GM12892 (cell line): Measurements from ENCODE around the gene B9D1.

Experiments
- POLR2A ChIP-seq: IDR thresholded peaks from 2 replicates; pipeline ENCODE4 v1.6.1; 2011; ENCODE audit warnings: low read depth, low read length, control low read depth
- TAF1 ChIP-seq: IDR thresholded peaks from 2 replicates; pipeline ENCODE4 v1.6.1; 2011; ENCODE audit warnings: low read depth, mild to moderate bottlenecking, control low read depth, low read length, borderline replicate concordance

- TF ChIP-seq TAF1 = no peak
- no peak for TF ChIP-seq POLR2A
Observed at GRCh38 chr17:19313746-19314651, 48.5 kb downstream of the B9D1 start.
